ENCODE data around the gene SNX1. TPM values are rescaled to one million over a fixed set of nuclear protein-coding genes. Genes with fewer than 3 reads are reported as not detected.

SNX1 gene
- total RNA-seq, 2 donors from 2014 or later: 54.5 to 63.0 TPM

GRCh38 chr15:64144565-64145281 is 48.9 kb downstream of the SNX1 start:
- WGBS, 2 experiments (ENCODE audit: insufficient coverage in 1 of 2, insufficient read length in 1 of 2): 90 to 95% methylated on average over 10 to 14 of the region's 14 CpGs
- Mint-ChIP-seq H3K9me3 (no peaks in the 10 kb centered on the region), H3K4me3 (no peak overlapping the region), H3K27ac (no peak overlapping the region), H3K27me3 (ENCODE audit: insufficient read depth) (peaks cover 5% of the 10 kb centered on the region), H3K36me3 (ENCODE audit: low read depth) (peaks cover 7% of the 10 kb centered on the region), H3K4me1 (peaks cover 25% of the 10 kb centered on the region)
- peaks cover 6% of the 10 kb centered on the region for H3K4me1 ChIP-seq (ENCODE audit: control insufficient read depth, insufficient read depth, low read length)
- no peaks in the 10 kb centered on the region for H3K9me3 ChIP-seq (ENCODE audit: control insufficient read depth, low read length)
- H3K4me3 ChIP-seq (ENCODE audit: low read length): no peak overlapping the region
- DNase-seq: no peak
- H3K27ac ChIP-seq (ENCODE audit: low read depth, low read length): peak overlapping the region; percentile 60
- TF ChIP-seq CTCF (conservative IDR thresholded peaks at IDR 0.05): no peak
- H3K9ac ChIP-seq (ENCODE audit: extremely low read depth, low read length, poor library complexity, severe bottlenecking): no peak overlapping the region
- H3K27me3 ChIP-seq (ENCODE audit: control insufficient read depth, insufficient read depth, low read length, poor library complexity, severe bottlenecking): no peaks in the 10 kb centered on the region
- H3K36me3 ChIP-seq (ENCODE audit: control insufficient read depth, insufficient read depth, low read length): no peaks in the 10 kb centered on the region

GRCh38 chr15:64146041-64146440 is 50.3 kb downstream of the SNX1 start:
- TF ChIP-seq CTCF (conservative IDR thresholded peaks at IDR 0.05): no peak
- H3K27ac ChIP-seq (ENCODE audit: low read depth, low read length): no peak overlapping the region
- peaks cover 5% of the 10 kb centered on the region for H3K36me3 Mint-ChIP-seq (ENCODE audit: low read depth)
- H3K36me3 ChIP-seq (ENCODE audit: control insufficient read depth, insufficient read depth, low read length): no peaks in the 10 kb centered on the region
- peaks cover 16% of the 10 kb centered on the region for H3K27me3 Mint-ChIP-seq (ENCODE audit: insufficient read depth)
- H3K9ac ChIP-seq (ENCODE audit: extremely low read depth, low read length, poor library complexity, severe bottlenecking): no peak overlapping the region
- WGBS, 2 experiments (ENCODE audit: insufficient coverage in 1 of 2, insufficient read length in 1 of 2): 93 to 94% methylated on average over 6 of the region's 6 CpGs
- no peak overlapping the region for H3K4me3 Mint-ChIP-seq
- no peak overlapping the region for H3K4me3 ChIP-seq (ENCODE audit: low read length)
- H3K27me3 ChIP-seq (ENCODE audit: control insufficient read depth, insufficient read depth, low read length, poor library complexity, severe bottlenecking): no peaks in the 10 kb centered on the region
- no peak overlapping the region for H3K27ac Mint-ChIP-seq
- DNase-seq: no peak
- peaks cover 6% of the 10 kb centered on the region for H3K4me1 ChIP-seq (ENCODE audit: control insufficient read depth, insufficient read depth, low read length)
- H3K9me3 Mint-ChIP-seq: no peaks in the 10 kb centered on the region
- H3K4me1 Mint-ChIP-seq: peaks cover 25% of the 10 kb centered on the region
- H3K9me3 ChIP-seq (ENCODE audit: control insufficient read depth, low read length): no peaks in the 10 kb centered on the region

GRCh38 chr15:64146520-64146884 is 50.7 kb downstream of the SNX1 start:
- Histone ChIP-seq H3K9me3 (ENCODE audit: control insufficient read depth, low read length) (no peaks in the 10 kb centered on the region), H3K27ac (ENCODE audit: low read depth, low read length) (no peak overlapping the region), H3K4me1 (ENCODE audit: control insufficient read depth, insufficient read depth, low read length) (peaks cover 6% of the 10 kb centered on the region), H3K9ac (ENCODE audit: extremely low read depth, low read length, poor library complexity, severe bottlenecking) (no peak overlapping the region), H3K27me3 (ENCODE audit: control insufficient read depth, insufficient read depth, low read length, poor library complexity, severe bottlenecking) (no peaks in the 10 kb centered on the region), H3K4me3 (ENCODE audit: low read length) (no peak overlapping the region), H3K36me3 (ENCODE audit: control insufficient read depth, insufficient read depth, low read length) (no peaks in the 10 kb centered on the region)
- Mint-ChIP-seq H3K36me3 (ENCODE audit: low read depth) (peaks cover 5% of the 10 kb centered on the region), H3K4me1 (peaks cover 23% of the 10 kb centered on the region), H3K9me3 (no peaks in the 10 kb centered on the region), H3K27ac (peak overlapping the region; percentile 14), H3K27me3 (ENCODE audit: insufficient read depth) (peaks cover 18% of the 10 kb centered on the region), H3K4me3 (no peak overlapping the region)
- no peak for DNase-seq
- TF ChIP-seq CTCF (conservative IDR thresholded peaks at IDR 0.05): no peak
- 83 to 100% methylated on average over 1 of the region's 3 CpGs for WGBS, 2 experiments (ENCODE audit: insufficient coverage in 1 of 2, insufficient read length in 1 of 2)
